ENCODE data around the gene UBE2E3.
"Not testable (repeated sequence)": the region's sequence is repeated elsewhere in the genome, so short reads cannot be mapped to it uniquely, and the experiment has no call there.

Gene UBE2E3

DNA sequence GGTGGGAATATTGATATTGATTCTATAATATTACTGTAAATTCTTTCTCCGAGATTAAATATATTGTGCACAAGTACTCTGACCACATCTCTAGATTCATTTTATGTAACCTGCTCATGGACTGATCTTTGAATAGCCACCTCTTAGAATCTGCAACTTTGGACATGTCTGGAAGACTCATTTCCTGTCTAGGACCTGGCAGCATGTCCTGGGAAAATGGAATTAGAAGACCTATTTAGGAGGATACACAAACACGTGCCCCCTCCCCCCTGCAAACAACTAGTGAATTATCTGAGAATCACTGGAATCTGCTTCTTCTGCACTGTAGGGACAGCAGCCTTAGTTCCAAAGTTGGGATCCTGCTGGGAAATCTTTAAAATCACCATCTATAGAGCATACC lies 94.1 kb downstream of the UBE2E3 start:
- DNase-seq (ENCODE audit: low read depth in 2 of 2): no peak

GRCh38 chr2:181076658-181077057 lies 96.3 kb downstream of the UBE2E3 start:
- DNase-seq (ENCODE audit: low read depth in 2 of 2): no peak

- no peak for DNase-seq (ENCODE audit: low read depth in 2 of 2)
Observed at GRCh38 chr2:181077128-181077709, 96.8 kb downstream of the UBE2E3 start.

DNA sequence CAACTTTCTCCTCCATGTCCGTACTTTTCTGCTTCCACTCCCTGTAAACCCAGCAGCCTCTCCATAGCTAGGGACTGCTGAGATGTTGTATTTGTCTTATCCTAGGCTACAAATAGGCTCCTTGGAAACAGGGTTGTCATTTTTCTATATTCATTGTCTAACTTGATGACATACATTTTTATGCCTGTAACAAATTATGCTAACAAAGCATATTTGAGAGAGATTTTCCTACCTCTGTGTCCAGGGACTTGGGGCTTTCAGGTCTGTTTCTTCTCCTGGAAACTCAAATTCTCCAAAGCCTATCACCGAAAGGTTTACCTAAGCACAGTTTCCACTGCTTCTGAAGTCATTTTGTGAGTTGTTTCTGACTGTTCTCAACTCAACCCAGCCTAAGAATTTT lies 102.7 kb downstream of the UBE2E3 start:
- no peak for DNase-seq (ENCODE audit: low read depth in 2 of 2)

- DNase-seq (ENCODE audit: low read depth in 2 of 2): no peak
Observed at GRCh38 chr2:181085734-181086133, 105.3 kb downstream of the UBE2E3 start.

- DNase-seq (ENCODE audit: low read depth in 2 of 2): not testable (repeated sequence)
Observed at GRCh38 chr2:181091920-181092319, 111.5 kb downstream of the UBE2E3 start.

GRCh38 chr2:181095486-181095885 lies 115.1 kb downstream of the UBE2E3 start:
- no peak for DNase-seq (ENCODE audit: low read depth in 2 of 2)

- DNase-seq (ENCODE audit: low read depth in 2 of 2): no peak
Observed at GRCh38 chr2:181103659-181104058, 123.3 kb downstream of the UBE2E3 start.

DNA sequence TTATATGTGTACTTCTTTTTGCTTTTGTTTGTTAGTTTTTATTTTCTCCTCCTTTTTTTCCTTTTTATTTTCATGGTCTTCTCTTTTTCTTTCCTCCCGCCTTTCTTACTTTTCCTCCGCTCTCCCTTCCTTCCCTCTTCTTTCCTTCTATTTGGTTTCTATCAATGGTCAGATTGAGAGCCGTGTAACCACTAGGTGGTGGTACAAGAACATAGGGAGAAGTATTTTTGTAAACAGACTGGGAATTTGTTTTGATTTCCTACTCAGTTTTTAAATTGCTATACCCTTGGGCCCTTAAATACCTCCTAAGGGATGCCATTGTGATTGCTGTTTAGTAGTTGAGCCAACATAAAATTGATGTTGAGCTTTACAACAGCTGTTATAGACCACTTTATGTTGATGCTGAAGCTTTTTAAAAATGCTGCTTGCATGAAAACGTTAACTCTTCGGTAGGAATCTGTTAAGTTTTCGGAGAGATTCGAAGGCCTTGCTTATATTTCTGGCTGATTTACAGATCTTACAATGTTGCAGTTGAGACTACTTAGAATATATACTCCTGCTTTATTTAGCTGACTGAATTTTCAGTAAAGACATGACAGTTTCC lies 124.2 kb downstream of the UBE2E3 start:
- DNase-seq (ENCODE audit: low read depth in 2 of 2): no peak

DNA sequence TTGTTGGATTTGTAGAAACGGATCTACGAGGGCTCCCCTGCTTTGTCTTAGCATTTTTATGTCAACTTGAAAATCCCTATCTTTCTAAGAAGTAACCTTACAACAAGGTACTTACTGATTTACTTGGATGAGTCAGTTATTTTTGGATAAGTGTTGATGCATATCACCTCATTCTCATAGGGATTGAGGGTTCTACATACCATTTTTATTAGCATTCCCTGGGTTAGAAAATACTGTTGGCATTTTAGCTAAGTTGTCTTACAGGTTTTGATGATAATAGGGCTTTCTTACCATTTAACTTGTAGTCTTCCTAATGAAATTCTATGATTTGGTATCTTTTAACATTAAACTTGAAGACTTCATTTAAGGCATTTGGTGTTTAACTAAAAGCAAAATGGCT lies 125.2 kb downstream of the UBE2E3 start:
- DNase-seq (ENCODE audit: low read depth in 2 of 2): no peak

- DNase-seq (ENCODE audit: low read depth in 2 of 2): no peak
Observed at GRCh38 chr2:181106229-181106628, 125.8 kb downstream of the UBE2E3 start.

GRCh38 chr2:181106789-181107627 lies 126.6 kb downstream of the UBE2E3 start:
- no peak for DNase-seq (ENCODE audit: low read depth in 2 of 2)

- DNase-seq (ENCODE audit: low read depth in 2 of 2): no peak
Observed at GRCh38 chr2:181107628-181107945, 127.2 kb downstream of the UBE2E3 start.

DNA sequence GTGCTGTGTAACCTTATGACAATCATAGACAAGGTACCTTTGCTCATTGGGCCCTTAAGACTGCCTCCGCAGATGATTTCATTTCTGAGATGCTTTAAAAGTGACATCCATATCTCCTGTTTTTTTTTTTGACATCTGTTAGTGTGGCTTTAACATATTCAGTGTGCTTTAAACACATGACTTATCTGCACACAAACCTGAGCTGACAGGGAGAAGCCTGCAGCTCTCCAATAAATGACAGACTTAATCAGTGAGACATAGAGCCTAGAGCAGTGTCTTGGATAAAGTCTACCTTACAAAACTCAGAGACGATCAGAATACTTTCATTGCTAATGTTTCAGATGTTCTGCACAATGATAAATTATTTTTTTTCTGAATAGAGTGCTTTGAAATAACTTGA lies 130.7 kb downstream of the UBE2E3 start:
- no peak for DNase-seq (ENCODE audit: low read depth in 2 of 2)

DNA sequence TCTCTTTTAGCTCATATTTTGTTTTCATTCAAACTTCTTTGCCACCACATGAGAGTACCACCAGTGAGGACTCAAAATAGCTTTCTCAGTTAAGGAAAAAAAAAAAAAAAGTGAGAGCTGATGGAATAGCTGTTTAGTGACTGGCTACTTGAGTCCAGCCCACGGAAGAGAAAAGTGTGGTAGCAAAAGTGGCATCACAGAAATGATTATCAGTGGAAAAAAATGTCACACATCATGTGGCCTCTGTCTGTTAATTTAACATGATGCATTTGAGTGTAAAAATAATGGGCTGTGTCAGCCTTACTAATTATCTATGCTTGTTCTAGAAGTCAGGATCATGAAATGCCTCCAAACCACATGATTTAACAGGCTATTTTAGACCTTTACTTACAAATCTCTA lies 132.5 kb downstream of the UBE2E3 start:
- DNase-seq (ENCODE audit: low read depth in 2 of 2): no peak

Data from stimulated activated CD4-positive, alpha-beta T cell treated with anti-CD3 and anti-CD28 coated beads, Interleukin-4, amount 100 ng/mL, for 48 hours (primary cell).